HG03196 (cell line): ENCODE data around the gene CAPN15.

ENCODE experiments used
- ATAC-seq: cut with Tn5 transposase; IDR thresholded peaks from one replicate; pipeline ENCODE4 v1.9.1; 2021; ENCODE audit not compliant: unreplicated experiment

CAPN15 gene

GRCh38 chr16:543301-544164 is 16.0 kb downstream of the CAPN15 start:
- ATAC-seq, result no peak

DNA sequence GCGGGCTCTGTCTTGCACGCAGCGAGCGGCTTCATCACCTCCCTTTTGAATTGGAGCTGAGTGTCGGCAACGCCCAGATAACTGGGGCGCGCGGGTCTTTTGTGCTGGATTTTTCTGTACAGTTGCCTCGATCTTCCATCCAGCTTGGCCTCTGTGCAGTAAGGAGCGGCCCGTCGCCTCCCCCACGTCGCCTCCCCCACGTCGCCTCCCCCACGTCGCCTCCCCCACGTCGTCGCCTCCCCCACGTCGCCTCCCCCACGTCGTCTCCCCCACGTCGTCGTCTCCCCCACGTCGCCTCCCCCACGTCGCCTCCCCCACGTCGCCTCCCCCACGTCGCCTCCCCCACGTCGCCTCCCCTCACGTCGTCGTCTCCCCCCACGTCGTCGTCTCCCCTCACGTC is 17.0 kb downstream of the CAPN15 start:
- no peak for ATAC-seq

GRCh38 chr16:546909-547770 is 19.6 kb downstream of the CAPN15 start:
- no peak for ATAC-seq

DNA sequence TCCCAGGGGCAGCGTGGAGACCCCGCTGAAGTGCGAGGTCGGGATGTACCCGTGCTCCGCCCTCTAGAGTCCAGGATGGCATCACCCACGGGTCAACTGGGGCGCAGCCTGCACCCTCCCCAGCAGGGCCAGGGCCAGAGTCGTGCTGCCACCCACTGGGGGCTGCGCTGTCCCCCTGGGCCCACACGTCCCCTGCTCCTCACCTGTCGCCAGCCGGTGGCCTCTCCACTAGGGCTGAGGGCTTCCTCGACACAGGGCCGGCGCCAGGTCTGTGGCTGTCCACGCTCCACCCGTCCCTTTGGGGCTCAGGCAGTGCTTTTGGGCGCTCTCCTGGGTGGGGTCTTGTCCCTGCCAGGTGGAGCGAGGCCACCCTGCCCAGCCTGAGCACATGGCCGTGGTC is 21.1 kb downstream of the CAPN15 start:
- ATAC-seq, result no peak

- ATAC-seq, result no peak
These were observed 22.2 kb downstream of the CAPN15 start for GRCh38 chr16:549544-550263.

DNA sequence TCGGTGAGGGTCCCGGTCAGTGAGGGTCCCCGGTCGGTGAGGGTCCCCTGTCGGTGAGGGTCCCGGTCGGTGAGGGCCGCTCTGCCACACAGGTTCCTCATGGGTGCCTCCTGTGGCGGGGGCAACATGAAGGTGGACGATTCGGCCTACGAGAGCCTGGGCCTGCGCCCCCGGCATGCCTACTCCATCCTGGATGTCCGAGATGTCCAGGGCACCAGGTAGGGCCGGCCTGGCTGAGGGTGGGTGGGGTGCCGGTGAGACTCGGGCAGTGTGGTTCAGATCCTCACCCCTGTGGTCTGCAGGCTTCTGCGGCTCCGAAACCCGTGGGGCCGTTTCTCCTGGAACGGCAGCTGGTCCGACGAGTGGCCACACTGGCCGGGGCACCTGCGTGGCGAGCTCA is 23.7 kb downstream of the CAPN15 start:
- no peak for ATAC-seq

DNA sequence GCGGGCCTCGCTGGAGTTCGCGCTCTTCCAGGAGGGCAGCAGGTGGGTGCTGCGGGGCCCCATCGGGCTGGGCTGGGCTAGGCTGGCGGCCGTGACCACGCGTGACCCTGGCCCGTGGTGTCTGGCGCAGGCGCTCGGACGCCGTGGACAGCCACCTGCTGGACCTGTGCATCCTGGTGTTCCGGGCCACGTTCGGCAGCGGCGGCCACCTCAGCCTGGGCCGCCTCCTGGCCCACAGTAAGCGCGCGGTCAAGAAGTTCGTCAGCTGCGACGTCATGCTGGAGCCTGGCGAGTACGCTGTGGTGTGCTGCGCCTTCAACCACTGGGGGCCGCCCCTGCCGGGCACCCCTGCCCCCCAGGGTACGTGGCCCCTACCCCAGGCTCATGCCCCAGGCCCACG is 24.7 kb downstream of the CAPN15 start:
- ATAC-seq, result no peak

DNA sequence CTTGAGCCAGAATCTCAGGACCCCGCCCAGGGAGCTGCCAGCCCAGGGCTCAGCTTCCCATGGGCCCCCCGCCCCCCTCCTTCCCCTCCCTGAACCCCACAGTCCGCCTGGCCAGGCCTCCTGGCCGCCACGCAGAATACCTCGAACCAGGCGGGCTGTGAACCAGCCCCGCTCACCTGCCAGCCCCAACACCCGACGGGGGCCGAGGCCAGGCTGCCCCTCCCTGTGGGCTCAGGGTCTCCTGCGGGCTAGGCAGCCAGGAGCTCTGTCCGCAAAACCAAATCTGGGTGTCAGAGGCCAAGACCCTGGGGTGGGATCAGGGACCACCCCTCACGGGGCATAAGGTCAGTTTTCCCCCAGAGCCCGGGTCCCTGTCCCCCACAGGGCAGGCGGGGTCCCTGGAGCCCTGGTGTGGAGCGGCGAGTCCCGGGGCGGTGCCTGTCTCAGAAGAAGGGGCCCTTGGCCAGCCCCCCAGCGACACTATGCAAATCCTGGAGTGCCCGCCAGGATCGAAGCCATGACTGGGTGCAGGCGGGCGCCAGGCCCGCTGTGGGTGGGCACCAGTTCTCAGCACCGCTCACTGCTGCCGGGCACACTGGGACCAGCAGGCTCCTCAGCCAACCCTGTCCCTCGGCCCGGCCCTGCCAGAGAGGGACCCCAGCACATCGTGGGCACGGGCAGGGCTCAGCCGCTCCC is 26.2 kb downstream of the CAPN15 start:
- no peak for ATAC-seq

DNA sequence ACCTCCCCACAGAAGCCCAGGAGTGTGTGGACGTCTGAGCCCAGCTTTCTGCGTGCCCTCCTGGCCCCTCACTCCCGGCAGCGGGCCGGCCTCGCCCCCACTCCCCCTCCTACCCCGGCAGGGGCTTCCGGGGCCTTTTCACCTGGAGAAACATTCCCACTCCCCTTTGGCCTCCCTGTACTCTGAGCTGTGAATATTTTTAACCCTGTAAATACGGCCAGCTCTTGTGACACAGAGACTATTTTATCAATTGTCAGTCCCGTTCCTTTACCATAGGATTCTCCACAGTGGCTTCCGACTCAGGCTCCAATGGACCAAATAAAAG is 26.7 kb downstream of the CAPN15 start:
- ATAC-seq, result no peak

GRCh38 chr16:554640-555365 is 27.3 kb downstream of the CAPN15 start:
- no peak for ATAC-seq

DNA sequence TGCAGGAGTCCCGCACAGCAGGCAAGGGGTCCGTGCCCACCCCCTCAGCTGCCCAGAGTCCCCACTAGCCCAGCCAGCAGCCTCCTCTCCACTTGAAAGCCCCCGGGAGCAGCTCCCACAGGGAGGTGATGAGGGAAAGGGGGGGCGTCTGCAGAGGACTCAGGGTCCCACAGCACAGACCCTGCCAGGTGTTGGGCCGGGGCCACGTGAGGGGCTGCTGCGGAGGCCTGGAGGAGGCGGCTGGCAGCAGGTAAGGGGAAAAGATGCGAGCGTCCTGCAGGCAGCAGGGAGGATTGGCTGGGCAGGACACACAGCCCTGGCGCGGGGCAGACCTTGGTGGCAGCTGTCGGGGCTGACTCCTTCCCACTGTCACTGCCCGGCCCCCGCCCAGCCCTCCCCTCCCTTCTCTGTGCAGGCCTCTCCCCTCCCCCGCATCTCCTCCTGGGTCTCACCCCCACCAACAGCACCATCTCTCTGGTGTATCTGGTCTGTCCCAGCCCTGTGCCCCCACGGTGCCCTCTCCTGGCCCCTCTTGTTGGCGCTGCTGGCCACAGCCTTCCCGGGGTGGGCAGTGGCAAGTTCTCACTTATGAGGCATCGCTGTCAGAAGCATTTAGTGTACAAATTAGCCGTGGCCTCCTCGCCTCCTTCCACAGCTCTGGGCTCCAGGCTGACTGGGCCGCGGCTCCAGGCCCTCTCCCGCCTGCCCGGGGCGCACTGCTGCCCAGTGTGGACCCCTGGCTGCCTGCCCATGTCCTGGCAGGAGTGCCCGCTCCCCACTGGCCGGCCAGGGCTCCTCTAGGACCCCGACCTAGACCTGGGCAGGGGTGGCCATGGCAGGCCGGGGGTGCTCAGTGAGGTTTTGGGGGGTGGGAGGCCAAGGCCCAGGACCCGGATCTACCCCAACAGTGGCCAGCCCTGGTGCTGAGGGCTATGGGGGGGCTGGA is 28.3 kb downstream of the CAPN15 start:
- ATAC-seq, result no peak

DNA sequence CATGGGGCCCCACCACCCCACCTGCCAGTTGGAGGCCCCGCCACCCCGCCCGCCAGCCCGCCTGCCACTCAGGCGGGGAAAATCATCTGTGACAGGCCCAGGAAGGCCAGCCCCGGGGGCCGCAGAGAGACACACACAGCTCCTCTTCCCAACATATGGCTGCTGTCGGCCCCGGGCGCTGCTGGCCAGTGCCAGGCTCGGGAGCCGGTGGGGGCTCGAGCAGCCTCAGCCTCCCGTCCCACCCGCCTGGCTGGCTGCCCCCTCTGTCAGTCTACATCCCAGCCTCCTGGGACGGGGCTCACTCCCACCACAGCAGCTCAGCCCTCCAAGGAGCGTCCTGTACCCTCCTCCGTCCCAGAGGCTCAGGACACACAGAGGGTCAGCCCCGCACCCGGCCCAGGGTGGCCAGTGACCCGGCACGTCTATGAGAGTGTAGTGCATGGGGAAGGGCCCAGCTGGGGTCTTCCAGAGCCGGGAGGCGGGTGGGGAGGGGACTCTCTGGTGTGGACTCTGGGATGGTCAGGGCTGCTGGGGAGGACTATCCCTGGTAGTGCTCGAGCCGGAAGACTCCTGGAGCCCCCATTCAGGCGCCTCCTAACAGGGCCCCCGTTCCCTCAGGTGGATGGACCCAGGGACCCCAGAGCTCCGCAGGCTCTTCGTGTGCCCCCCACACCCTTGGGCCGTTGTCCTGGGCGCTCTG is 29.1 kb downstream of the CAPN15 start:
- ATAC-seq, result no peak

- no peak for ATAC-seq
These were observed 30.2 kb downstream of the CAPN15 start for GRCh38 chr16:557463-558297.

GRCh38 chr16:558298-559020 is 30.9 kb downstream of the CAPN15 start:
- no peak for ATAC-seq

DNA sequence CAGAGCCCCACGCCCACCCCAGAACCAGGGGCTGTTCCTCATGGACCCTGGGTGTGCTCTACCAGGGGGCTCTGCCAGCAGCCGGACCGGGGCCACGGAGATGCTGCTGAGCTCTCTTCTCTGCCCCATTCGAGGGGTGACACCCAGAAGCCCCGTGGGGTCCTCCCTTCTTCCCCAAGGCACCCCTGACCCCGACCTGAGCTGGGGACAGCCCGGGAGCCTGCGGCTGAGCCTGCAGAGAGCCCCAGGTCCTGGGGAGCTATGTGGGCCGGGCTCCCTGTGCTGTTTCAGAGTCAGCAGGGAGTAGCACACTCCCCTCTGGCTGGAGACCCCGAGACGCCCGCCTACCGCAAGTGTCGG is 31.5 kb downstream of the CAPN15 start:
- no peak for ATAC-seq

- no peak for ATAC-seq
These were observed 32.1 kb downstream of the CAPN15 start for GRCh38 chr16:559411-560203.
